GM12878 (cell line): ENCODE data around the gene PCK2. TPM values are rescaled to one million over a fixed set of nuclear protein-coding genes. Genes with fewer than 3 reads are reported as not detected.

Source experiments
- ATAC-seq: fragments of 200-7000 bp; cut with Tn5 transposase; 3 replicates; pipeline ENCODE4 v1.9.1; 2020; ENCODE audit warnings: mild to moderate bottlenecking, moderate library complexity
- Bru-seq: library from RNA; stranded (reverse); fragments of 400-500 nt; gene quantifications from one replicate; lab custom pipeline; 2021; lab: Mats Ljungman, UMichigan
- BruChase-seq, 2 experiments: library from RNA; stranded (reverse); fragments of 400-500 nt; gene quantifications; one replicate each; lab custom pipeline; 2021; lab: Mats Ljungman, UMichigan
- BruUV-seq: library from RNA; stranded (reverse); fragments of 400-500 nt; replicated peaks from 2 replicates; lab custom pipeline; 2021; lab: Mats Ljungman, UMichigan
- CTCF ChIA-PET: fragments of 300-600 bp; sonication (Branson Sonifier 250); formaldehyde crosslinking; extraction: SDS; loops from one replicate; lab custom pipeline; 2021; ENCODE audit warnings: inconsistent platforms; lab: Yijun Ruan, JAX
- POLR2A ChIA-PET: fragments of 350-600 bp; formaldehyde crosslinking; extraction: SDS; loops from one replicate; lab custom pipeline; 2021; ENCODE audit warnings: inconsistent platforms; lab: Charles Lee
- RAD21 ChIA-PET: fragments of 300-600 bp; sonication (Branson Sonifier 250); formaldehyde crosslinking; loops from one replicate; lab custom pipeline; 2023; ENCODE audit warnings: antibody characterized with exemption; ENCODE audit not compliant: unreplicated experiment; lab: Charles Lee
- SMC1A ChIA-PET: fragments of 300-600 bp; sonication (Branson Sonifier 250); formaldehyde crosslinking; loops from one replicate; lab custom pipeline; 2023; ENCODE audit not compliant: unreplicated experiment, uncharacterized antibody; lab: Charles Lee
- DNase-seq: peaks from one replicate; pipeline ENCODE4 v3.0.0-alpha.2; 2011; ENCODE audit warnings: low read depth, low spot score
- FAIRE-seq: peaks from 3 replicates; lab custom pipeline; 2011; peaks lifted over from hg19 to GRCh38; lab: Jason Lieb, UNC
- H2AFZ ChIP-seq: 2 replicates; pipeline ENCODE4 v1.6.0; 2011; ENCODE audit warnings: low read depth, low read length, control low read depth; ENCODE audit not compliant: control insufficient read depth
- H3K27ac ChIP-seq: 2 replicates; pipeline ENCODE4 v1.5.1; 2011; ENCODE audit warnings: control low read depth; ENCODE audit not compliant: control insufficient read depth, insufficient read depth
- H3K27me3 ChIP-seq, 2 experiments: replicated peaks in 1 of 2; 2 replicates each; pipeline versions ENCODE4 v1.6.0 to v1.6.1; 2011; ENCODE audit warnings: low read length in 1 of 2; ENCODE audit not compliant: control insufficient read depth in 2 of 2, insufficient read depth in 2 of 2
- H3K36me3 ChIP-seq, 2 experiments: 2 replicates each; pipeline ENCODE4 v1.5.1; 2011; ENCODE audit warnings: low read length in 1 of 2; ENCODE audit not compliant: control insufficient read depth in 2 of 2, insufficient read depth in 2 of 2
- H3K4me1 ChIP-seq: 2 replicates; pipeline ENCODE4 v1.6.1; 2011; ENCODE audit warnings: mild to moderate bottlenecking, low read length, moderate library complexity, mixed read lengths; ENCODE audit not compliant: control insufficient read depth, insufficient read depth
- H3K4me2 ChIP-seq: 2 replicates; pipeline ENCODE4 v1.6.0; 2011; ENCODE audit warnings: control low read depth; ENCODE audit not compliant: control insufficient read depth, insufficient read depth
- H3K4me3 ChIP-seq: fragments of 200-600 bp; sonication (generic); 2 replicates; pipeline ENCODE4 v1.5.1; 2016
- H3K79me2 ChIP-seq: 2 replicates; pipeline ENCODE4 v1.6.0; 2011; ENCODE audit warnings: low read length; ENCODE audit not compliant: control insufficient read depth, insufficient read depth
- H3K9ac ChIP-seq: 2 replicates; pipeline ENCODE4 v1.8.0; 2011; ENCODE audit warnings: low read length, control low read depth, mixed read lengths; ENCODE audit not compliant: control insufficient read depth, insufficient read depth
- H3K9me3 ChIP-seq: replicated peaks from 3 replicates; pipeline ENCODE4 v1.5.1; 2011; ENCODE audit warnings: mild to moderate bottlenecking, low read length; ENCODE audit not compliant: control insufficient read depth, insufficient read depth
- H4K20me1 ChIP-seq: 2 replicates; pipeline ENCODE4 v1.6.0; 2011; ENCODE audit not compliant: control insufficient read depth, insufficient read depth
- CBFB ChIP-seq: IDR thresholded peaks from 2 replicates; pipeline ENCODE4 v1.6.1; 2016; ENCODE audit warnings: antibody characterized with exemption, low read depth
- E2F8 ChIP-seq: fragments of 450-650 bp; IDR thresholded peaks from 2 replicates; pipeline ENCODE4 v1.6.1; 2018; ENCODE audit warnings: mild to moderate bottlenecking, low read depth, moderate library complexity; ENCODE audit not compliant: partially characterized antibody
- HSF1 ChIP-seq: fragments of 150-350 bp; IDR thresholded peaks from 2 replicates; pipeline ENCODE4 v1.6.1; 2014; ENCODE audit warnings: mild to moderate bottlenecking, low read depth, low read length
- MEF2B ChIP-seq: fragments of 450-650 bp; IDR thresholded peaks from 2 replicates; pipeline ENCODE4 v1.6.1; 2018; ENCODE audit warnings: mild to moderate bottlenecking, moderate library complexity; ENCODE audit not compliant: partially characterized antibody, poor library complexity, severe bottlenecking
- NR2C1 ChIP-seq: fragments of 450-650 bp; IDR thresholded peaks from 2 replicates; pipeline ENCODE4 v1.6.1; 2017; ENCODE audit warnings: antibody characterized with exemption, mild to moderate bottlenecking, moderate library complexity
- PAX8 ChIP-seq: fragments of 450-650 bp; IDR thresholded peaks from 2 replicates; pipeline ENCODE4 v1.6.1; 2017; ENCODE audit warnings: mild to moderate bottlenecking, moderate library complexity
- POLR2AphosphoS2 ChIP-seq: IDR thresholded peaks from 2 replicates; pipeline ENCODE4 v1.6.1; 2011; ENCODE audit warnings: low read depth, mild to moderate bottlenecking, low read length, improper control_type of control experiment, moderate library complexity
- SMARCA5 ChIP-seq: fragments of 450-650 bp; IDR thresholded peaks from 2 replicates; pipeline ENCODE4 v1.6.1; 2017; ENCODE audit warnings: mild to moderate bottlenecking
- SPI1 ChIP-seq: IDR thresholded peaks from 2 replicates; pipeline ENCODE4 v1.6.1; 2011; ENCODE audit warnings: low read depth, mild to moderate bottlenecking, low read length, moderate library complexity, borderline replicate concordance; ENCODE audit not compliant: insufficient read depth
- SREBF2 ChIP-seq: IDR thresholded peaks from 2 replicates; pipeline ENCODE4 v1.6.1; 2012; ENCODE audit warnings: mild to moderate bottlenecking, low read length
- ZNF217 ChIP-seq: fragments of 450-650 bp; IDR thresholded peaks from 2 replicates; pipeline ENCODE4 v1.6.1; 2017; ENCODE audit warnings: antibody characterized with exemption, mild to moderate bottlenecking
- WGBS: methylation state at CpG from one replicate; pipeline ENCODE4 v1.1.6; 2016; ENCODE audit warnings: low lambda C conversion rate; ENCODE audit not compliant: insufficient replicate concordance, insufficient coverage; ENCODE audit errors: missing lambda C conversion rate; 5-methylcytosine and 5-hydroxymethylcytosine counted together
- in situ Hi-C: fragments of 300-500 bp; cut with MboI; formaldehyde crosslinking; loops from 9 replicates; pipeline ENCODE4 v1.14.3; 2018; ENCODE audit warnings: mixed read lengths
- intact Hi-C: fragments of 100-400 bp; cut with micrococcal nuclease; formaldehyde crosslinking; loops from one replicate; pipeline ENCODE4 v1.14.2; 2022; ENCODE audit not compliant: unreplicated experiment
- long read RNA-seq, 2 experiments: library from polyadenylated mRNA; unstranded; transcript quantifications; one replicate each; pipeline ENCODE4 v2.0.0, GENCODE V29; 2019 to 2020
- polyA minus RNA-seq, 3 experiments: library from RNA; depleted of rRNA, polyadenylated mRNA; stranded (reverse); fragments of >200 nt; gene quantifications; 2 replicates each; pipeline ENCODE4 v1.2.3, GENCODE V29; 2011
- polyA plus RNA-seq, 11 experiments: library from polyadenylated mRNA; depleted of rRNA in 4 of 11; unstranded in 6 of 11; stranded (reverse) in 5 of 11; fragments of >200 nt; fragmentation: Nextera tagmentation in 4 of 11; fragmentation: Illumina TruSeq in 1 of 11; extraction: Ambion mirVana in 4 of 11; extraction: Trizol in 1 of 11; gene quantifications; 1 replicate in 1 of 11; 2 replicates in 10 of 11; pipeline versions ENCODE4 v1.2.1 to v1.2.3, GENCODE V29; 2011 to 2016; ENCODE audit warnings: inconsistent platforms in 2 of 11, missing spikeins in 2 of 11, low read depth in 1 of 11
- total RNA-seq, 4 experiments: library from RNA; depleted of rRNA in 3 of 4; stranded (reverse); fragments of >200 nt in 3 of 4; fragmentation: Illumina TruSeq in 1 of 4; extraction: Trizol in 1 of 4; gene quantifications; 2 replicates each; pipeline versions ENCODE4 v1.2.1 to v1.2.3, GENCODE V29; 2013 to 2021

PCK2 gene
- 12.2 and 13.2 TPM in 2 replicates for total RNA-seq (2013; cell fraction: nucleolus; rRNA removed)
- total RNA-seq (2014; rRNA removed) (41.5 and 46.4 TPM in 2 replicates), total RNA-seq (2014; rRNA removed; fragmentation: Illumina TruSeq; extraction: Trizol) (27.8 and 31.2 TPM in 2 replicates), total RNA-seq (2021) (78.5 and 78.6 TPM in 2 replicates), polyA plus RNA-seq (2011; rRNA removed) (23.0 and 42.3 TPM in 2 replicates), polyA plus RNA-seq (2014; fragmentation: Illumina TruSeq; extraction: Trizol) (19.6 and 42.9 TPM in 2 replicates), polyA plus RNA-seq (2014; fragmentation: Nextera tagmentation; extraction: Ambion mirVana) (10 to 100 TPM in 1 of 2 experiments, 1 to 10 TPM in 1; 6.6 to 12.3 TPM), polyA plus RNA-seq (2014; rRNA removed) (68.3 and 79.0 TPM in 2 replicates), polyA plus RNA-seq (2016; fragmentation: Nextera tagmentation; extraction: Ambion mirVana) (100 to 1,000 TPM; 100 to 110 TPM), polyA minus RNA-seq (2011; rRNA and poly(A)+ RNA removed) (32.9 and 57.6 TPM in 2 replicates), Bru-seq, nascent RNA (percentile 75 among the genes with signal in this experiment), BruChase-seq, experiment 1, labeled RNA remaining after a 6-hour chase (percentile 65 among the genes with signal in this experiment), BruChase-seq, experiment 2, labeled RNA remaining after a 2-hour chase (percentile 64 among the genes with signal in this experiment)
- 15.2 TPM for polyA plus RNA-seq (2011; ENCODE audit: low read depth)
- polyA plus RNA-seq (2011; cell fraction: cytosol; rRNA removed): 64.4 and 77.3 TPM in 2 replicates
- polyA plus RNA-seq (2011; cell fraction: nucleus; rRNA removed): 79.4 and 82.2 TPM in 2 replicates
- 34.0 and 41.8 TPM in 2 replicates for polyA plus RNA-seq (2012)
- 23.3 and 27.0 TPM in 2 replicates for polyA minus RNA-seq (2011; cell fraction: cytosol; rRNA and poly(A)+ RNA removed)
- 18.9 and 24.2 TPM in 2 replicates for polyA minus RNA-seq (2011; cell fraction: nucleus; rRNA and poly(A)+ RNA removed)
- long read RNA-seq, experiment 1, transcript PCK2-201 (10 exons, 2,357 nt): major isoform, 26 of 41 reads
- long read RNA-seq, experiment 1, partial matches to known transcripts: 6 of 41 reads
- long read RNA-seq, experiment 1, other reads (novel, unspliced or antisense): 9 of 41 reads
- long read RNA-seq, experiment 2, transcript PCK2-201 (10 exons, 2,357 nt): major isoform, 6 of 28 reads
- long read RNA-seq, experiment 2, partial matches to known transcripts: 15 of 28 reads
- long read RNA-seq, experiment 2, other reads (novel, unspliced or antisense): 4 of 28 reads

GRCh38 chr14:24093901-24094840 lies at the start of gene PCK2:
TSS of gene PCK2 (plus strand) at chr14:24094311. CDS start at chr14:24094406, 95 bp downstream.
- no peaks in the 10 kb centered on the region for H3K27me3 ChIP-seq
- 0 out of 2 replicates have a peak, but pooled peaks cover 3% of the 10 kb centered on the region for H3K4me1 ChIP-seq
- in situ Hi-C loops (loop anchor here (5.0 kb wide), 2 partner anchors 37 to 117 kb away; no protein-coding TSS in a partner anchor), intact Hi-C loops (loop anchor here (5.0 kb wide), 1 partner anchor 203 kb away; the partner anchor contains the start of genes DHRS1 and NOP9)
- DNase-seq (no peak), ATAC-seq (peak; percentile 79), FAIRE-seq (no peak)
- peak within 1 kb of the TSS; percentile 98 for H3K4me3 ChIP-seq
- H3K4me2 ChIP-seq: peak within 1 kb of the TSS; percentile 64
- H4K20me1 ChIP-seq: no peaks in the 10 kb centered on the region
- CTCF ChIA-PET: interaction anchor here (0.6 to 11.2 kb wide), 17 partner anchors 8 to 428 kb away, joined by 3 to 294 read pairs (median 7); partner anchors contain the start of genes DCAF11, IRF9, LTB4R2 and NRL
- peak within 1 kb of the TSS; percentile 36 for H2AFZ ChIP-seq
- SMC1A ChIA-PET: interaction anchor here (0.9 to 9.2 kb wide), 13 partner anchors 12 to 149 kb away, joined by 3 to 195 read pairs (median 7); partner anchors contain the start of genes DCAF11, IPO4, IRF9 and NRL
- no peaks in the 10 kb centered on the region for H3K9me3 ChIP-seq
- POLR2A ChIA-PET: interaction anchor here (0.7 to 6.8 kb wide), 21 partner anchors 8 to 1614 kb away, joined by 3 to 90 read pairs (median 6); partner anchors contain the start of genes CARMIL3, CHMP4A, DCAF11 and EMC9
- RAD21 ChIA-PET: interaction anchor here (0.6 to 9.1 kb wide), 17 partner anchors 13 to 935 kb away, joined by 3 to 153 read pairs (median 6); partner anchors contain the start of genes CARMIL3, CIDEB, DCAF11 and IPO4
- H3K36me3 ChIP-seq: peaks cover 0 to 7% of the 10 kb centered on the region in 2 experiments; a peak in 2 of 4 replicates
- peaks cover 24% of the 10 kb centered on the region for H3K79me2 ChIP-seq
- peak within 1 kb of the TSS; percentile 99 for H3K27ac ChIP-seq
- TSS peak; percentile 80 for BruUV-seq
- H3K9ac ChIP-seq: peak within 1 kb of the TSS; percentile 100
- 2% methylated on average over 55 of the region's 68 CpGs for WGBS
- TF ChIP-seq MEF2B (peak; percentile 58), ZNF217 (no peak), NR2C1 (no peak), PAX8 (no peak), E2F8 (no peak), CBFB (no peak; the same call in 1 of the 2 replicates), SMARCA5 (peak; percentile 91), POLR2AphosphoS2 (no peak), SREBF2 (no peak), SPI1 (peak; percentile 66; the same call in 1 of the 2 replicates), HSF1 (no peak)
